ENCODE measurements around the gene GJC1. TPM values are rescaled to one million over a fixed set of nuclear protein-coding genes. Genes with fewer than 3 reads are reported as not detected.

Gene GJC1
- polyA plus RNA-seq, 2 of the 4 experiments (the other 2 are of a cell fraction), result 21.2 to 22.1 TPM

GRCh38 chr17:44798356-44798755, 31.7 kb downstream of the GJC1 start:
- no peak for FAIRE-seq
- DNase-seq (ENCODE audit: low read depth in 1 of 2, low spot score in 1 of 2), result no peak
- Histone ChIP-seq H3K9me3 (no peaks in the 10 kb centered on the region), H3K4me1 (peaks cover 18% of the 10 kb centered on the region), H3K4me3 (no peak overlapping the region), H3K27ac (no peak overlapping the region), H3K4me2 (no peak overlapping the region)
- 92% methylated on average over 2 of the region's 2 CpGs for WGBS (ENCODE audit: missing lambda C conversion rate)
- ATAC-seq, result no peak
- TF ChIP-seq SMC3 (IDR thresholded peaks at IDR 0.05), result no peak
- TF ChIP-seq POLR2AphosphoS2 (conservative IDR thresholded peaks at IDR 0.05; ENCODE audit: low read length), result no peak
- ChIA-PET POLR2A (no interaction called here), CTCF (interaction anchor here (0.8 to 5.1 kb wide), 10 partner anchors 8 to 81 kb away, joined by 3 to 61 read pairs (median 8); no protein-coding TSS in a partner anchor)

DNA sequence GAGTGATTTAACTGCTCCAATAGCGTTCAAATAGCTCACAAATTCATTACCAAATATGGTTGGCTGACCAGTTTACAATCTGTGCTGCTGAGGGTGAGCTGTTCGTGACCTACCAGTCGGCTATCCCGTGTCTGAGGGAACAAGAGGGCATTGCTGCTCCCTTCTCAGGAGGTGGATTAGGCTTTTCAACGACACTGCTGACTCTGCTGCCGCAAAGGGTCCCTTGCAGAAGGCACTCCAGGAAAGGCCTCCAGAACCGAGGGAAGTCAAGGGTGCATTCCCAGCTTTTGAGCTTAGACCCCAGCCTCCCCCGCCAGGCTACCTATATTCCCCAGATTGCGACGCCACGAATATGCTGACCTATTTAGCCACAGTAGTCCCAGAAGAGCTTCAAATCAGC, 32.3 kb downstream of the GJC1 start:
- ATAC-seq, result no peak
- FAIRE-seq, result no peak
- Histone ChIP-seq H3K9me3 (no peaks in the 10 kb centered on the region), H3K4me3 (no peak overlapping the region), H3K4me2 (no peak overlapping the region), H3K27ac (no peak overlapping the region), H3K4me1 (peaks cover 18% of the 10 kb centered on the region)
- WGBS (ENCODE audit: missing lambda C conversion rate), result 89% methylated on average over 11 of the region's 11 CpGs
- CTCF ChIA-PET, result interaction anchor here (0.8 to 5.1 kb wide), 10 partner anchors 9 to 82 kb away, joined by 3 to 61 read pairs (median 8); no protein-coding TSS in a partner anchor
- TF ChIP-seq TFCP2L1 (CRISPR knock-in tag; IDR thresholded peaks at IDR 0.05) (no peak), ESRRA (IDR thresholded peaks at IDR 0.05; ENCODE audit: borderline replicate concordance, low read length) (no peak), SMC3 (IDR thresholded peaks at IDR 0.05) (no peak), SREBF2 (IDR thresholded peaks at IDR 0.05) (no peak), CHD4 (IDR thresholded peaks at IDR 0.05; ENCODE audit: borderline replicate concordance) (no peak)
- TF ChIP-seq, protein P1, sequence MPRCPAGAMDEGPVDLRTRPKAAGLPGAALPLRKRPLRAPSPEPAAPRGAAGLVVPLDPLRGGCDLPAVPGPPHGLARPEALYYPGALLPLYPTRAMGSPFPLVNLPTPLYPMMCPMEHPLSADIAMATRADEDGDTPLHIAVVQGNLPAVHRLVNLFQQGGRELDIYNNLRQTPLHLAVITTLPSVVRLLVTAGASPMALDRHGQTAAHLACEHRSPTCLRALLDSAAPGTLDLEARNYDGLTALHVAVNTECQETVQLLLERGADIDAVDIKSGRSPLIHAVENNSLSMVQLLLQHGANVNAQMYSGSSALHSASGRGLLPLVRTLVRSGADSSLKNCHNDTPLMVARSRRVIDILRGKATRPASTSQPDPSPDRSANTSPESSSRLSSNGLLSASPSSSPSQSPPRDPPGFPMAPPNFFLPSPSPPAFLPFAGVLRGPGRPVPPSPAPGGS (IDR thresholded peaks at IDR 0.05), result no peak
- TF ChIP-seq, protein P2, sequence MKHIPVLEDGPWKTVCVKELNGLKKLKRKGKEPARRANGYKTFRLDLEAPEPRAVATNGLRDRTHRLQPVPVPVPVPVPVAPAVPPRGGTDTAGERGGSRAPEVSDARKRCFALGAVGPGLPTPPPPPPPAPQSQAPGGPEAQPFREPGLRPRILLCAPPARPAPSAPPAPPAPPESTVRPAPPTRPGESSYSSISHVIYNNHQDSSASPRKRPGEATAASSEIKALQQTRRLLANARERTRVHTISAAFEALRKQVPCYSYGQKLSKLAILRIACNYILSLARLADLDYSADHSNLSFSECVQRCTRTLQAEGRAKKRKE (CRISPR knock-in tag; IDR thresholded peaks at IDR 0.05; ENCODE audit: low read depth), result 0 out of 2 replicates have a peak, but pooled peaks have one; percentile 20
- POLR2A ChIA-PET, result no interaction called here
- DNase-seq (ENCODE audit: low read depth in 1 of 2, low spot score in 1 of 2), result no peak

GRCh38 chr17:44796731-44797130, 33.4 kb downstream of the GJC1 start:
- CTCF ChIA-PET, result interaction anchor here (0.8 to 5.1 kb wide), 7 partner anchors 10 to 81 kb away, joined by 3 to 61 read pairs (median 15); no protein-coding TSS in a partner anchor
- WGBS (ENCODE audit: missing lambda C conversion rate), result 96% methylated on average over 9 of the region's 9 CpGs

GRCh38 chr17:44795928-44796327, 34.2 kb downstream of the GJC1 start:
- H3K4me3 ChIP-seq, result no peak overlapping the region
- 84% methylated on average over 10 of the region's 10 CpGs for WGBS (ENCODE audit: missing lambda C conversion rate)
- peak overlapping the region in 1 of 2 experiments; percentile 78; a peak in 3 of 6 replicates for H3K27ac ChIP-seq
- ChIA-PET POLR2A (no interaction called here), CTCF (interaction anchor here (1.4 to 6.6 kb wide), 4 partner anchors 17 to 69 kb away, joined by 3 to 89 read pairs (median 20); no protein-coding TSS in a partner anchor)
- H3K9me3 ChIP-seq, result no peaks in the 10 kb centered on the region
- DNase-seq (ENCODE audit: low read depth in 1 of 2, low spot score in 1 of 2) (no peak), ATAC-seq (peak in 1 of 2 experiments; percentile 4; a peak in 3 of 6 replicates), FAIRE-seq (no peak)
- peaks cover 18% of the 10 kb centered on the region for H3K4me1 ChIP-seq
- peak overlapping the region; percentile 48; the same call in 1 of the 3 replicates for H3K4me2 ChIP-seq
- TF ChIP-seq, protein P3, sequence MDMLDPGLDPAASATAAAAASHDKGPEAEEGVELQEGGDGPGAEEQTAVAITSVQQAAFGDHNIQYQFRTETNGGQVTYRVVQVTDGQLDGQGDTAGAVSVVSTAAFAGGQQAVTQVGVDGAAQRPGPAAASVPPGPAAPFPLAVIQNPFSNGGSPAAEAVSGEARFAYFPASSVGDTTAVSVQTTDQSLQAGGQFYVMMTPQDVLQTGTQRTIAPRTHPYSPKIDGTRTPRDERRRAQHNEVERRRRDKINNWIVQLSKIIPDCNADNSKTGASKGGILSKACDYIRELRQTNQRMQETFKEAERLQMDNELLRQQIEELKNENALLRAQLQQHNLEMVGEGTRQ (IDR thresholded peaks at IDR 0.05), result no peak
- TF ChIP-seq, protein P4, sequence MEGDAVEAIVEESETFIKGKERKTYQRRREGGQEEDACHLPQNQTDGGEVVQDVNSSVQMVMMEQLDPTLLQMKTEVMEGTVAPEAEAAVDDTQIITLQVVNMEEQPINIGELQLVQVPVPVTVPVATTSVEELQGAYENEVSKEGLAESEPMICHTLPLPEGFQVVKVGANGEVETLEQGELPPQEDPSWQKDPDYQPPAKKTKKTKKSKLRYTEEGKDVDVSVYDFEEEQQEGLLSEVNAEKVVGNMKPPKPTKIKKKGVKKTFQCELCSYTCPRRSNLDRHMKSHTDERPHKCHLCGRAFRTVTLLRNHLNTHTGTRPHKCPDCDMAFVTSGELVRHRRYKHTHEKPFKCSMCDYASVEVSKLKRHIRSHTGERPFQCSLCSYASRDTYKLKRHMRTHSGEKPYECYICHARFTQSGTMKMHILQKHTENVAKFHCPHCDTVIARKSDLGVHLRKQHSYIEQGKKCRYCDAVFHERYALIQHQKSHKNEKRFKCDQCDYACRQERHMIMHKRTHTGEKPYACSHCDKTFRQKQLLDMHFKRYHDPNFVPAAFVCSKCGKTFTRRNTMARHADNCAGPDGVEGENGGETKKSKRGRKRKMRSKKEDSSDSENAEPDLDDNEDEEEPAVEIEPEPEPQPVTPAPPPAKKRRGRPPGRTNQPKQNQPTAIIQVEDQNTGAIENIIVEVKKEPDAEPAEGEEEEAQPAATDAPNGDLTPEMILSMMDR (IDR thresholded peaks at IDR 0.05), result no peak
- TF ChIP-seq SREBF2 (IDR thresholded peaks at IDR 0.05) (no peak), HEYL (CRISPR knock-in tag; IDR thresholded peaks at IDR 0.05) (no peak), ZFP36 (IDR thresholded peaks at IDR 0.05; ENCODE audit: borderline replicate concordance, partially characterized antibody) (no peak), HDAC2 (IDR thresholded peaks at IDR 0.05) (no peak), ZNF302 (CRISPR knock-in tag; IDR thresholded peaks at IDR 0.05) (no peak), HOXB13 (CRISPR knock-in tag; IDR thresholded peaks at IDR 0.05; ENCODE audit: low read depth) (no peak), PHF8 (IDR thresholded peaks at IDR 0.05; ENCODE audit: borderline replicate concordance, low read depth) (no peak), HOXA7 (CRISPR knock-in tag; IDR thresholded peaks at IDR 0.05) (no peak), HOXB5 (CRISPR knock-in tag; IDR thresholded peaks at IDR 0.05) (no peak), CBX8 (IDR thresholded peaks at IDR 0.05) (no peak)

More at GRCh38 chr17:44796731-44797130, 33.4 kb downstream of the GJC1 start:
- no peak overlapping the region for H3K27ac ChIP-seq
- no peak overlapping the region for H3K4me2 ChIP-seq
- DNase-seq (ENCODE audit: low read depth in 1 of 2, low spot score in 1 of 2) (no peak), ATAC-seq (no peak), FAIRE-seq (no peak)
- POLR2A ChIA-PET, result no interaction called here
- H3K4me3 ChIP-seq, result no peak overlapping the region
- H3K4me1 ChIP-seq, result peaks cover 18% of the 10 kb centered on the region
- no peaks in the 10 kb centered on the region for H3K9me3 ChIP-seq
- TF ChIP-seq CBX8 (IDR thresholded peaks at IDR 0.05) (no peak), RFX5 (IDR thresholded peaks at IDR 0.05) (no peak), KDM1A (IDR thresholded peaks at IDR 0.05; ENCODE audit: low read depth) (no peak), NR3C1 (IDR thresholded peaks at IDR 0.05) (no peak), CBX2 (IDR thresholded peaks at IDR 0.05; ENCODE audit: borderline replicate concordance, low read depth) (no peak)
- TF ChIP-seq, protein P4 (IDR thresholded peaks at IDR 0.05), result no peak
- TF ChIP-seq, protein P5, sequence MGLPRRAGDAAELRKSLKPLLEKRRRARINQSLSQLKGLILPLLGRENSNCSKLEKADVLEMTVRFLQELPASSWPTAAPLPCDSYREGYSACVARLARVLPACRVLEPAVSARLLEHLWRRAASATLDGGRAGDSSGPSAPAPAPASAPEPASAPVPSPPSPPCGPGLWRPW (IDR thresholded peaks at IDR 0.05), result no peak
